ENCODE data around the gene PDLIM7. TPM values are rescaled to one million over a fixed set of nuclear protein-coding genes. Genes with fewer than 3 reads are reported as not detected.

PDLIM7 gene
- total RNA-seq, 1 donor from 2014 or later: 358 TPM

DNA sequence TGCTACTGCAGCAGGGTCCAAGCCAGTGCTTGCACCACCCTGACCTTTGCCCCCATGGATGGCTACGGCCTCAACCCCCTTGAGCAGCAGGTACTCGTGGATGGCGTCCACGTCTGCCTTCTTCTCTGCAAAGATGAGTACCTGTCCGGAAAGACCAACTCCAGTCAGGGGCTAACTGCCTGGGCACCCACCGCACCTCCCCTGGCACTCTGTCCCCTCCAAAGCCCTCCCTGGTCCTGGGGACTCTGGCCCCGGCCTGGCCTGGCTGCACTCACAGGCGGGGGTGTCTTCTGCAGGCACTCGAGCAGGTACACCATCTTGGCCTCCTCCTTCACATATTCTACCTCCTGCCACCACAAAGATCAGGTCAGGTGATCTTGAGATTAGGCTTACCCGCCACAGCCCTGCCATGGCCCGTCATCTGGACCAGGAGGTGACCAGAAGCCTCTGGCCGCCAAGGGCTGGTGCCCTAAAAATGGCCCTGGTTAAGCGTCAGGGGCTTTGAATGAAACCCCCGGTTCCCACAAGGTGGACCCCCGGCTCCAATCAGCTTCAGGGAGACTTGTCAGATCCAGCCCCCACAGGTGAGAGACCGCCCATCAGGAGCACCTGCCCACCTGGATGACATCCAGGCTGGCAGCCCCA lies 15.5 kb upstream of the PDLIM7 start:
- TF ChIP-seq, protein P1, sequence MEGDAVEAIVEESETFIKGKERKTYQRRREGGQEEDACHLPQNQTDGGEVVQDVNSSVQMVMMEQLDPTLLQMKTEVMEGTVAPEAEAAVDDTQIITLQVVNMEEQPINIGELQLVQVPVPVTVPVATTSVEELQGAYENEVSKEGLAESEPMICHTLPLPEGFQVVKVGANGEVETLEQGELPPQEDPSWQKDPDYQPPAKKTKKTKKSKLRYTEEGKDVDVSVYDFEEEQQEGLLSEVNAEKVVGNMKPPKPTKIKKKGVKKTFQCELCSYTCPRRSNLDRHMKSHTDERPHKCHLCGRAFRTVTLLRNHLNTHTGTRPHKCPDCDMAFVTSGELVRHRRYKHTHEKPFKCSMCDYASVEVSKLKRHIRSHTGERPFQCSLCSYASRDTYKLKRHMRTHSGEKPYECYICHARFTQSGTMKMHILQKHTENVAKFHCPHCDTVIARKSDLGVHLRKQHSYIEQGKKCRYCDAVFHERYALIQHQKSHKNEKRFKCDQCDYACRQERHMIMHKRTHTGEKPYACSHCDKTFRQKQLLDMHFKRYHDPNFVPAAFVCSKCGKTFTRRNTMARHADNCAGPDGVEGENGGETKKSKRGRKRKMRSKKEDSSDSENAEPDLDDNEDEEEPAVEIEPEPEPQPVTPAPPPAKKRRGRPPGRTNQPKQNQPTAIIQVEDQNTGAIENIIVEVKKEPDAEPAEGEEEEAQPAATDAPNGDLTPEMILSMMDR (IDR thresholded peaks at IDR 0.05): no peak
- no peak overlapping the region for H3K4me3 Mint-ChIP-seq (ENCODE audit: unreplicated experiment)
- H3K9me3 Mint-ChIP-seq (ENCODE audit: unreplicated experiment): no peaks in the 10 kb centered on the region

DNA sequence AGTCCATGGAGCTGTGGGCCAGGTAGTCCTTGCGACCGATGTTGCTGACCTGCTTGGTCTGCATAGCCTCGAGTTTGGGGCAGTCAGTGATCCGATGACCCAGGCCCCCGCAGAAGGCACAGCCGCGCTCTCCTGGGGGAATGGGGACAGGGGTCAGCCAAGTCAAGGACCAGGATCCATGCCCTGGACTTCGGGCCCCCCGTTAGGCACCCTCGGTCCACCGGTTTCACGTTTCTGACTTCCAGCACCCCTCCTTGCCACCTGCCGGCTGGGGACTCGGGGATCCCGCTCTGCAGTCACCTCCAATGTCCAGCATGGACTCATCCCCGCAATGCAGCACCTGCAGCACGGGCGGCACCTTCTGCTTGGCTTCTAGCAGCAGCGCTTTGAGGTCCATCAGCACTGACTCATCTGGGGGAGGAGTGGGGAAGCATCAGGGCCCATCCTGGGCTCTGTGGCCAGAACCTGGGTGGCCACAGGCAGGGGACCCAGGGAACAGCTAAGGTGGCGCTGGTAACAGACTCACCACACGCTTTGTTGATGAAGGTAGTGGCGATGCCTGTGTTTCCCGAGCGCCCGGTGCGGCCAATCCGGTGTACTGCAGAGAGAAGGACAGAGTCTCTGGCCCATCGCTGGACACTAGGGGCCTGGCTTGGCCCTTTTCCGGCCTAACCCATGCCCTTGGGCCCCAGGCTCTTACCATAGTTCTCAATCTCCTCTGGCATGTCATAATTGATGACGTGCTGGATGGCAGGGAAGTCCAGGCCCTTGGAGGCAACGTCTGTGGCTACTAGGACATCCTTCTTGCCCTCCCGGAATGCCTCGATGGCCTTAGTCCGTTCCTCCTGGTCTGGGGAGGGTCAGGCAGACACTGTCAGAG lies 14.6 kb upstream of the PDLIM7 start:
- Mint-ChIP-seq H3K36me3 (ENCODE audit: unreplicated experiment) (peaks cover 20% of the 10 kb centered on the region), H3K4me3 (ENCODE audit: unreplicated experiment) (no peak overlapping the region), H3K27me3 (ENCODE audit: unreplicated experiment) (no peaks in the 10 kb centered on the region), H3K4me1 (ENCODE audit: unreplicated experiment) (peaks cover 19% of the 10 kb centered on the region), H3K9me3 (ENCODE audit: unreplicated experiment) (no peaks in the 10 kb centered on the region), H3K27ac (ENCODE audit: unreplicated experiment) (no peak overlapping the region)
- TF ChIP-seq, protein P1 (IDR thresholded peaks at IDR 0.05): no peak
- DNase-seq (ENCODE audit: extremely low spot score, unreplicated experiment): no peak

More for the DNA sequence above, 15.5 kb upstream of the PDLIM7 start:
- Mint-ChIP-seq H3K4me1 (ENCODE audit: unreplicated experiment) (peaks cover 22% of the 10 kb centered on the region), H3K27me3 (ENCODE audit: unreplicated experiment) (no peaks in the 10 kb centered on the region), H3K36me3 (ENCODE audit: unreplicated experiment) (peaks cover 20% of the 10 kb centered on the region), H3K27ac (ENCODE audit: unreplicated experiment) (no peak overlapping the region)
- DNase-seq (ENCODE audit: extremely low spot score, unreplicated experiment): no peak

DNA sequence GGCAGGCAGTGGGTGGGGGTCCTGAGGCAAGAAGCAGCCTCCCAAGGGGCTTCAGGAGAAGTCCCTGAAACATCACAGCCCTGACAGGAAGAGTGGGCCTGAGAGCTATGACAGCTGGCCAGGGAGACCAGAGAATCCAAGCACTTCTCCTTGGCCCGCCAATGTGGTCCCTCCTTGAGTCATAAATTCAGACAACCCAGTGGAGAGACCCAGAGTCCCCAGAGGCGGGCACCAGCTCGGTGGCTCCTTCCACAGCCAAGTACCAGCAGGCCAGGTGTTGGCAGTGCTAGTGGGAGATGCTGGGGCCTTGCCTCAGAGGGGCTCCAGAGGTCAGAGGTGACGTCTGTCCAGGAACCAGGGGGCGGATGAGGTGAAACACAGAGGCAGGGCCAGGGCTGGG lies 13.8 kb upstream of the PDLIM7 start:
- DNase-seq (ENCODE audit: extremely low spot score, unreplicated experiment): no peak
- Mint-ChIP-seq H3K4me1 (ENCODE audit: unreplicated experiment) (peaks cover 13% of the 10 kb centered on the region), H3K9me3 (ENCODE audit: unreplicated experiment) (no peaks in the 10 kb centered on the region), H3K27me3 (ENCODE audit: unreplicated experiment) (no peaks in the 10 kb centered on the region), H3K27ac (ENCODE audit: unreplicated experiment) (no peak overlapping the region), H3K4me3 (ENCODE audit: unreplicated experiment) (no peak overlapping the region), H3K36me3 (ENCODE audit: unreplicated experiment) (peaks cover 20% of the 10 kb centered on the region)
- TF ChIP-seq, protein P1 (IDR thresholded peaks at IDR 0.05): no peak

DNA sequence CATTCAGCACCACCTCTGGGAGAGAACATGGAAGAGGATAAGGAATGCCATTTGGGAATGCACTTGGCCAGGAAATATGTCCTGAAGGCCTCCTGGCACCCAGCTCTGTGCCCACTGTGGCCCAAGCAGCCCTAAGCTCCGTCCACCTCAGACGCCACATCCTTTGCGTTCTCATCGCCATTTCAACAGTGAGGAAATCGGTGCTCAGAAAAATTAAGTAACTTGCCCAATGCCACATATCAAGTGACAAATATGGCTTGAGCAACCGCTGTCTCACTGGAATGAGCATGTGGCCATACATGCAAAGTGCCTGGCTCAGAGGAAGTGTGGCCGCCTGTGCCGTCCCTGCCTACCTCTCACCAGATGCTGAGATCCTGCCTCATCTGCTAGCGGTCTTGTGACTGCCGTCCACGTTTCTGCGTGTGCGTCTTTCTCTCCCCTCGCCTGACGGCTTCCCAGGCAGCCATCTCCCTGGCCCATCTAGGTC lies 13.2 kb upstream of the PDLIM7 start:
- no peak for DNase-seq (ENCODE audit: extremely low spot score, unreplicated experiment)
- Mint-ChIP-seq H3K4me3 (ENCODE audit: unreplicated experiment) (no peak overlapping the region), H3K36me3 (ENCODE audit: unreplicated experiment) (peaks cover 18% of the 10 kb centered on the region), H3K27me3 (ENCODE audit: unreplicated experiment) (no peaks in the 10 kb centered on the region), H3K4me1 (ENCODE audit: unreplicated experiment) (peaks cover 8% of the 10 kb centered on the region), H3K27ac (ENCODE audit: unreplicated experiment) (no peak overlapping the region), H3K9me3 (ENCODE audit: unreplicated experiment) (no peaks in the 10 kb centered on the region)
- TF ChIP-seq, protein P1 (IDR thresholded peaks at IDR 0.05): no peak

DNA sequence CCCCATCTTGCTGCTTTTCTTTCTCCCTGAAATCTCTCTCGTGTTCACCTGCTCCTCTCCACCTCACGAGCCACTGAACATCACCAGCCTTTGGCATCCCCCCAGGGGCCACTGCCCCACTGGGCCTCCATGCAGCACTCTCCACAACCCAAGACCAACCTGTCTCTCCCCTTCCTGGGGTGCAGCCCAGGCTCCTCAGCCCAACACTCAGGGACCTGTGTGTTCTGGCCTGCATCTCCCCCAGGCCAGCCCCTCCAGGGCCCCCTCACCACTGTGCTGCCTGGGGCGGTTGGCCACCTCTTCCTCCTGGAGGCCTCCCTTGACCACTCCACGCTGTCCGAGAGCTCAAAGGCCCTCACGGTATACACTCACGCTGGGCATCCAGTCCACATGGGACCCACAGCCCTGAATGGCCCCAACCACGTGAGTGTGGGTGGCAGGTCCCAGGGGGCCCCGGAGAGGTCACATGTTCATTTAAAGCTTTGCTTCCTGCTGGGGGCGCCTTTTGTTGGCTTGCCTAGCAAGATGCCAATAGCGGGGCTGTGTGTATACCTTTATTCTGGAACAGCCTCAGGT lies 12.7 kb upstream of the PDLIM7 start:
- no peak overlapping the region for H3K4me3 Mint-ChIP-seq (ENCODE audit: unreplicated experiment)
- no peak for DNase-seq (ENCODE audit: extremely low spot score, unreplicated experiment)
- no peak overlapping the region for H3K27ac Mint-ChIP-seq (ENCODE audit: unreplicated experiment)
- H3K4me1 Mint-ChIP-seq (ENCODE audit: unreplicated experiment): peaks cover 2% of the 10 kb centered on the region
- TF ChIP-seq, protein P1 (IDR thresholded peaks at IDR 0.05): no peak
- no peaks in the 10 kb centered on the region for H3K9me3 Mint-ChIP-seq (ENCODE audit: unreplicated experiment)
- H3K36me3 Mint-ChIP-seq (ENCODE audit: unreplicated experiment): peaks cover 13% of the 10 kb centered on the region
- H3K27me3 Mint-ChIP-seq (ENCODE audit: unreplicated experiment): no peaks in the 10 kb centered on the region
